ENCODE data around the gene TARBP1. TPM values are rescaled to one million over a fixed set of nuclear protein-coding genes. Genes with fewer than 3 reads are reported as not detected.

The TARBP1 gene
- 10 to 100 TPM; 13.8 to 23.0 (median 16.3) TPM for total RNA-seq

GRCh38 chr1:234478481-234479309, at the start of gene TARBP1:
TSS of gene TARBP1 (minus strand) at chr1:234479179. CDS start at chr1:234479103, 76 bp downstream.
- intact Hi-C loops (cut with DNase I; ENCODE audit: low total_unique reads): no loop called here
- peak within 1 kb of the TSS; percentile 65 for H3K4me3 ChIP-seq (ENCODE audit: low read depth, poor library complexity, severe bottlenecking)
- DNase-seq (ENCODE audit: low spot score in 2 of 2): peak in 1 of 2 donors; percentile 88
- WGBS, 2 donors: 0% methylated on average over 1 to 34 of the region's 122 CpGs
- TF ChIP-seq CTCF (IDR thresholded peaks at IDR 0.05) (no peak), POLR2A (IDR thresholded peaks at IDR 0.05) (no peak)

- 72 to 83% methylated on average over 14 of the region's 14 CpGs for WGBS, 2 donors
- DNase-seq (ENCODE audit: low spot score in 2 of 2): peak in 1 of 2 donors; percentile 83
- intact Hi-C loops (cut with DNase I; ENCODE audit: low total_unique reads): no loop called here
- no peak for TF ChIP-seq CTCF (IDR thresholded peaks at IDR 0.05)
- TF ChIP-seq POLR2A (IDR thresholded peaks at IDR 0.05): no peak
- H3K4me3 ChIP-seq (ENCODE audit: low read depth, poor library complexity, severe bottlenecking): no peak overlapping the region
These were observed 49.3 kb upstream of the TARBP1 start for GRCh38 chr1:234528074-234528865.

- DNase-seq (ENCODE audit: low spot score in 2 of 2): no peak
- intact Hi-C loops (cut with DNase I; ENCODE audit: low total_unique reads): no loop called here
- 91 to 92% methylated on average over 6 of the region's 6 CpGs for WGBS, 2 donors
- TF ChIP-seq CTCF (IDR thresholded peaks at IDR 0.05) (no peak), POLR2A (IDR thresholded peaks at IDR 0.05) (no peak)
- H3K4me3 ChIP-seq (ENCODE audit: low read depth, poor library complexity, severe bottlenecking): no peak overlapping the region
These were observed 48.4 kb upstream of the TARBP1 start for GRCh38 chr1:234527346-234527745.

GRCh38 chr1:234526922-234527321, 47.9 kb upstream of the TARBP1 start:
- intact Hi-C loops (cut with DNase I; ENCODE audit: low total_unique reads): no loop called here
- no peak for DNase-seq (ENCODE audit: low spot score in 2 of 2)
- no peak overlapping the region for H3K4me3 ChIP-seq (ENCODE audit: low read depth, poor library complexity, severe bottlenecking)
- TF ChIP-seq CTCF (IDR thresholded peaks at IDR 0.05) (no peak), POLR2A (IDR thresholded peaks at IDR 0.05) (no peak)
- 54 to 70% methylated on average over 3 of the region's 3 CpGs for WGBS, 2 donors

- TF ChIP-seq CTCF (IDR thresholded peaks at IDR 0.05) (no peak), POLR2A (IDR thresholded peaks at IDR 0.05) (no peak)
- no peak for DNase-seq (ENCODE audit: low spot score in 2 of 2)
- WGBS, 2 donors: 85 to 87% methylated on average over 5 of the region's 5 CpGs
- H3K4me3 ChIP-seq (ENCODE audit: low read depth, poor library complexity, severe bottlenecking): no peak overlapping the region
- intact Hi-C loops (cut with DNase I; ENCODE audit: low total_unique reads): no loop called here
These were observed 46.3 kb upstream of the TARBP1 start for GRCh38 chr1:234525099-234525799.
